ENCODE measurements around the gene BEND7.
"Not testable (repeated sequence)": the region's sequence is repeated elsewhere in the genome, so short reads cannot be mapped to it uniquely, and the experiment has no call there.

Gene BEND7

GRCh38 chr10:13421382-13421917, 107.4 kb downstream of the BEND7 start:
- no peak for DNase-seq (ENCODE audit: low read depth in 4 of 4, low spot score in 1 of 4)

GRCh38 chr10:13420532-13421307, 108.1 kb downstream of the BEND7 start:
- no peak for DNase-seq (ENCODE audit: low read depth in 4 of 4, low spot score in 1 of 4)

GRCh38 chr10:13417459-13418126, 111.2 kb downstream of the BEND7 start:
- DNase-seq (ENCODE audit: low read depth in 4 of 4, low spot score in 1 of 4) = no peak

- DNase-seq (ENCODE audit: low read depth in 4 of 4, low spot score in 1 of 4) = no peak
Measured at GRCh38 chr10:13416760-13417159, 112.1 kb downstream of the BEND7 start.

- no peak for DNase-seq (ENCODE audit: low read depth in 4 of 4, low spot score in 1 of 4)
Measured at GRCh38 chr10:13414855-13415254, 114.0 kb downstream of the BEND7 start.

GRCh38 chr10:13414137-13414536, 114.7 kb downstream of the BEND7 start:
- no peak for DNase-seq (ENCODE audit: low read depth in 4 of 4, low spot score in 1 of 4)

- DNase-seq (ENCODE audit: low read depth in 4 of 4, low spot score in 1 of 4) = no peak
Measured at GRCh38 chr10:13412894-13413293, 115.9 kb downstream of the BEND7 start.

- no peak for DNase-seq (ENCODE audit: low read depth in 4 of 4, low spot score in 1 of 4)
Measured at GRCh38 chr10:13404791-13405190, 124.0 kb downstream of the BEND7 start.

- DNase-seq (ENCODE audit: low read depth in 4 of 4, low spot score in 1 of 4) = no peak
Measured at GRCh38 chr10:13404305-13404759, 124.5 kb downstream of the BEND7 start.

- not testable (repeated sequence) for DNase-seq (ENCODE audit: low read depth in 4 of 4, low spot score in 1 of 4)
Measured at GRCh38 chr10:13403426-13403825, 125.4 kb downstream of the BEND7 start.

- DNase-seq (ENCODE audit: low read depth in 4 of 4, low spot score in 1 of 4) = no peak
Measured at GRCh38 chr10:13402021-13402420, 126.8 kb downstream of the BEND7 start.

GRCh38 chr10:13401142-13401541, 127.7 kb downstream of the BEND7 start:
- no peak for DNase-seq (ENCODE audit: low read depth in 4 of 4, low spot score in 1 of 4)

GRCh38 chr10:13400196-13400965, 128.4 kb downstream of the BEND7 start:
- no peak for DNase-seq (ENCODE audit: low read depth in 4 of 4, low spot score in 1 of 4)

- DNase-seq (ENCODE audit: low read depth in 4 of 4, low spot score in 1 of 4) = no peak
Measured at GRCh38 chr10:13399752-13400151, 129.1 kb downstream of the BEND7 start.

GRCh38 chr10:13399236-13399635, 129.6 kb downstream of the BEND7 start:
- no peak for DNase-seq (ENCODE audit: low read depth in 4 of 4, low spot score in 1 of 4)

GRCh38 chr10:13397052-13397451, 131.8 kb downstream of the BEND7 start:
- no peak for DNase-seq (ENCODE audit: low read depth in 4 of 4, low spot score in 1 of 4)

GRCh38 chr10:13396369-13396768, 132.4 kb downstream of the BEND7 start:
- DNase-seq (ENCODE audit: low read depth in 4 of 4, low spot score in 1 of 4) = no peak

GRCh38 chr10:13395540-13395939, 133.3 kb downstream of the BEND7 start:
- DNase-seq (ENCODE audit: low read depth in 4 of 4, low spot score in 1 of 4) = no peak

- no peak for DNase-seq (ENCODE audit: low read depth in 4 of 4, low spot score in 1 of 4)
Measured at GRCh38 chr10:13393640-13394039, 135.2 kb downstream of the BEND7 start.

GRCh38 chr10:13392701-13393100, 136.1 kb downstream of the BEND7 start:
- DNase-seq (ENCODE audit: low read depth in 4 of 4, low spot score in 1 of 4) = no peak

Measured in stimulated activated CD4-positive, alpha-beta T cell treated with anti-CD3 and anti-CD28 coated beads, Interleukin-1b, Interleukin-23, amount 100 ng/mL, for 24 hours (primary cell).